Activated T-helper 17 cell treated with anti-CD3 and anti-CD28 coated beads, Interleukin-2, amount 50 U/mL, for 72 hours (primary cell): ENCODE data around the gene PLXNB2. TPM values are rescaled to one million over a fixed set of nuclear protein-coding genes. Genes with fewer than 3 reads are reported as not detected.

Source experiments
- ATAC-seq: fragments of 150-1000 bp; cut with Tn5 transposase; replicated peaks from 2 replicates; pipeline ENCODE4 v1.10.0; 2021; ENCODE audit warnings: mild to moderate bottlenecking, moderate library complexity
- H3K27ac Mint-ChIP-seq: one replicate; pipeline ENCODE4 v1.8.0; 2022; ENCODE audit warnings: mixed read lengths
- H3K27me3 Mint-ChIP-seq: one replicate; pipeline ENCODE4 v1.8.0; 2022; ENCODE audit warnings: mixed read lengths
- H3K36me3 Mint-ChIP-seq: one replicate; pipeline ENCODE4 v1.8.0; 2022; ENCODE audit warnings: low read depth, mild to moderate bottlenecking, mixed read lengths
- H3K4me1 Mint-ChIP-seq: one replicate; pipeline ENCODE4 v1.8.0; 2022; ENCODE audit warnings: mixed read lengths
- H3K4me3 Mint-ChIP-seq: one replicate; pipeline ENCODE4 v1.8.0; 2022; ENCODE audit warnings: mild to moderate bottlenecking, mixed read lengths
- H3K9me3 Mint-ChIP-seq: one replicate; pipeline ENCODE4 v1.8.0; 2022; ENCODE audit warnings: mixed read lengths
- total RNA-seq, 2 donors: library from RNA; stranded (reverse); gene quantifications; one replicate each; pipeline ENCODE4 v1.2.3, GENCODE V29; 2022

The PLXNB2 gene
- total RNA-seq, 2 donors from 2014 or later = 29.1 to 30.4 TPM

GRCh38 chr22:50255607-50256006 lies 51.8 kb downstream of the PLXNB2 start:
- Mint-ChIP-seq H3K4me3 (no peak overlapping the region), H3K4me1 (no peaks in the 10 kb centered on the region), H3K36me3 (no peaks in the 10 kb centered on the region), H3K27ac (no peak overlapping the region), H3K27me3 (peaks cover 5% of the 10 kb centered on the region), H3K9me3 (no peaks in the 10 kb centered on the region)
- no peak for ATAC-seq

DNA sequence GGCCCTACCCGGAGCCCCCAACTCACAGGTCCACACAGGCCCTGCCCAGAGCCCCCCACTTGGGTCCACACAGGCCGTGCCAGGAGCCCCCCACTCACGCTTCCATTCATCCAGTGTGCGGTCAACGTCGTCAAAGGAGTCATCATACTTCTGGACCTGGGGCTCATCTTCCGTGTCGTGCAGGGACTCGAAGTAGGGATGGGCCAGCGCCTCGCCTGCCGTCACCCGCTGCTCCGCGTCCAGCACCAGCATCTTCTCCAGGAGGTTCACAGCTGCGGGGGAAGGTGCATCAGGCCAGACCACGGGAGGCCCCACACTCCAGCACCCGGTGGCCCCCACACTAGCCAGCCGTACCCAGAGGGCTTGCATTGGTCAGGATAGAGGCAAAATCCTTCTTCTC lies 52.3 kb downstream of the PLXNB2 start:
- Mint-ChIP-seq H3K9me3 (no peaks in the 10 kb centered on the region), H3K27me3 (peaks cover 5% of the 10 kb centered on the region), H3K27ac (no peak overlapping the region), H3K4me3 (no peak overlapping the region), H3K36me3 (no peaks in the 10 kb centered on the region), H3K4me1 (no peaks in the 10 kb centered on the region)
- no peak for ATAC-seq

- Mint-ChIP-seq H3K36me3 (no peaks in the 10 kb centered on the region), H3K9me3 (no peaks in the 10 kb centered on the region), H3K27me3 (peaks cover 3% of the 10 kb centered on the region), H3K4me1 (no peaks in the 10 kb centered on the region), H3K4me3 (no peak overlapping the region), H3K27ac (no peak overlapping the region)
- no peak for ATAC-seq
These were observed 53.5 kb downstream of the PLXNB2 start for GRCh38 chr22:50253941-50254340.

- Mint-ChIP-seq H3K4me1 (no peaks in the 10 kb centered on the region), H3K9me3 (no peaks in the 10 kb centered on the region), H3K27ac (no peak overlapping the region), H3K36me3 (no peaks in the 10 kb centered on the region), H3K27me3 (no peaks in the 10 kb centered on the region), H3K4me3 (no peak overlapping the region)
- ATAC-seq = no peak
These were observed 54.2 kb downstream of the PLXNB2 start for GRCh38 chr22:50253046-50253915.

DNA sequence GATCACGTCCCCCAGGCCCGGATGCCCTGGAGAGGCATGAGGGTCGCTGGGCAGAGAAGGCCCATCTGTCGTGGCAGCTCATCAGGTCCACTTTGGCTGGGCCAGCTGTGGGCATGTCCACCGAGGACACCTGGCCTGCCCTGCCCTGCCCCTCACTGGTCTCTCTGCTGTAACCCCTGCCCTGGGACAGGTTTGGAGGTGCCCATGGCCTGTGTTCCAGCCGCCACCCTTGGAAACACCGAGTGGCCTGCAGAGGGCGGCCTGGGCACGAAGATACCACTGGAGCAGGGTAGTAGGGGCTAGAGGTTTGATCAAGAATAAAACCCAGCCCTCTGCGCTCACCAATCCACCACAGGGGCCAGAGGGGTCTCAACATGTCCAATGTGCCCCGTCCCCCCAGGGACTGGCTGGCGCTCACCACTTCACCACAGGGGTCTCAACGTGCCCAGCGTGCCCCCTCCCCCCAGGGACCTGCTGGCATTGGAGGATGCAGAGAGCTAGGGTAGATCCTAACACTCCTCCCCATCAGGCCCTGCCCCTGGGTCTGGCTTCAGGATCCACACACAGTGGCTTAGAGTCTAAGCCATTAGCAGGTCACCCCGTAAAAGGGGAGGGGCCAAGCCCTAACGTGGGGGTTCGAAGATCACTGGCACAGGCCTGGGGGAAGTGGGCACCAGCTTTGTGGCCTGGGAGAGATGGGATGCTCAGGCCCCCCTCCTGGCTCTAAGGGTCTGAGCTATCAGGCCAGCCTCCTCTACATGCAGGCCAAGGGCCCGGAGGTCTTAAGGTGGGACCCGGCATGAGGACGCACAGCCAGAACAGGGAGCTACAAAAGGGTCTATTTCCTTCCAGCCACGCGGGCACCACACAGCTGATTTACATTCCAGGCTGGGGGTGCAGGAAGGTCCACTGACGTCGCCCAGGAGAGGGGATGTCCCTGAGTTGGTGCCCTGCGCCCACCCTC lies 55.1 kb downstream of the PLXNB2 start:
- peak; percentile 65 for ATAC-seq
- H3K27ac Mint-ChIP-seq = no peak overlapping the region
- no peak overlapping the region for H3K4me3 Mint-ChIP-seq
- H3K9me3 Mint-ChIP-seq = no peaks in the 10 kb centered on the region
- H3K36me3 Mint-ChIP-seq = peaks cover 7% of the 10 kb centered on the region
- H3K27me3 Mint-ChIP-seq = no peaks in the 10 kb centered on the region
- H3K4me1 Mint-ChIP-seq = peaks cover 7% of the 10 kb centered on the region

GRCh38 chr22:50251477-50252081 lies 55.9 kb downstream of the PLXNB2 start:
- Mint-ChIP-seq H3K9me3 (no peaks in the 10 kb centered on the region), H3K27ac (no peak overlapping the region), H3K4me1 (peaks cover 8% of the 10 kb centered on the region), H3K36me3 (peaks cover 14% of the 10 kb centered on the region), H3K27me3 (no peaks in the 10 kb centered on the region), H3K4me3 (no peak overlapping the region)
- no peak for ATAC-seq

GRCh38 chr22:50250555-50251476 lies 56.6 kb downstream of the PLXNB2 start, which contains the start of gene HDAC10:
HDAC10 (minus strand) TSS chr22:50251265; CDS start chr22:50251032, 233 bp downstream.
- no peak within 1 kb of the TSS for H3K27ac Mint-ChIP-seq
- H3K9me3 Mint-ChIP-seq = no peaks in the 10 kb centered on the region

DNA sequence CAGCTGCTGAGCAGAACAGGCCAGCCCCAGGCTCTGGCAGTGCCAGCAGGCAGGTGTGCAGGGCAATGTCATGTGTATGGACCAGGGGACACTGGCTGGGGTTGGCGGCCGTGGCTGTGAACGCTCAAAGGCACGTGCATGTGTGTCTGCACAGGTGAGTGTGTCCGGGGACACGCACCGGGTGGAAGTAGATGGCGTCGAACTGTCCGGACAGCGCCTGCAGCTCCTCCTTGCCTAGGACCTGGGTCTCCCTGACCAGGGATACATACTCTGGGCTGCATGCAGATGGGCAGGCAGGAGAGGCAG lies 57.2 kb downstream of the PLXNB2 start:
- no peaks in the 10 kb centered on the region for H3K9me3 Mint-ChIP-seq
- no peak for ATAC-seq
- H3K4me3 Mint-ChIP-seq = peak overlapping the region; percentile 71
- H3K4me1 Mint-ChIP-seq = peaks cover 8% of the 10 kb centered on the region
- H3K27me3 Mint-ChIP-seq = no peaks in the 10 kb centered on the region
- H3K36me3 Mint-ChIP-seq = peaks cover 19% of the 10 kb centered on the region
- no peak overlapping the region for H3K27ac Mint-ChIP-seq

More at GRCh38 chr22:50250555-50251476, 56.6 kb downstream of the PLXNB2 start, which contains the start of gene HDAC10:
- peak; percentile 89 for ATAC-seq
- H3K36me3 Mint-ChIP-seq = peaks cover 18% of the 10 kb centered on the region
- H3K4me3 Mint-ChIP-seq = peak within 1 kb of the TSS; percentile 71
- no peaks in the 10 kb centered on the region for H3K27me3 Mint-ChIP-seq
- peaks cover 8% of the 10 kb centered on the region for H3K4me1 Mint-ChIP-seq

GRCh38 chr22:50249341-50250248 lies 57.9 kb downstream of the PLXNB2 start:
- Mint-ChIP-seq H3K27ac (no peak overlapping the region), H3K4me3 (peak overlapping the region; percentile 71), H3K36me3 (peaks cover 25% of the 10 kb centered on the region), H3K27me3 (no peaks in the 10 kb centered on the region), H3K9me3 (no peaks in the 10 kb centered on the region), H3K4me1 (peaks cover 13% of the 10 kb centered on the region)
- no peak for ATAC-seq

DNA sequence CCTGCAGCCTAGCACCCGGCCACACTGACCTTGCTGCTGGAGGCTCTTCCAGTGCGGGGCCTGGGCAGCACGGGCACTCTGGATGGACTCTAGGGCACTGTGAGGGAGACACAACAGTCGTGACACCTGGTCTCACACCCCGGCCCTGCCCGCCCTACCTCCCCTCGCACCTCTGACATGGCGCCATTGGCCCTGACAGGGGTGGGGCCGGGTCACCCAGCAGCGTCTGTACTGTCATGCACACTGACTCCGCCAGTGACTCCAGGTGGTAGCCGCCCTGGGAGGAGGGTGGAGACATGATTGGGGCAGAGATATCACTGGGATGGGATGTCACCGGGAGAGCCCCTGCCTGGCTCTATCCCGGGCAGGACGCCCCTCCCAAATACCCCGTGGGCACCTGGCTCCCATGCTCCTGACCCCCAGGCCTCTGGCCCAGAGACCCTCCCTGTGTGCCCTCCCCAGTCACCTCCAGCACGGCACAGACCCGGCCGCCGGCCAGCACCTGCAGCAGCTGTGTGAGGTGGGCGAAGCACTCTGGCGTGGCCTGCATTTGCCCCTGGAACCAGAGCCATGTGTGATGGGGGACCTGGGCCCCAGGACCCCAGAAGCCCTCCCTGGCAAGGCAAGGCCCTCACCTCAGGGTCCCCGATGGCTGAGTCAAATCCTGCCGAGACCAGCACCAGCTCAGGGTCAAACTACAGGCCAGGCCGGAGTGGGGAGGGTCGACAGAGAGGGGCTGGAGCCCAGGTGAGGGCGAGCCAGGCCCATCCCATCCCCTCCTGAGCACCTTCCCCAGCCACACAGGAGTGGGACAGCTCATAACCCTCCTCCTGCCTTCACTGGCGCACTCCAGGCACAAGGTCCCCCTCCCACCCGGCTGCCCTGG lies 59.0 kb downstream of the PLXNB2 start:
- no peak for ATAC-seq
- Mint-ChIP-seq H3K27ac (peak overlapping the region; percentile 73), H3K27me3 (no peaks in the 10 kb centered on the region), H3K36me3 (peaks cover 36% of the 10 kb centered on the region), H3K4me1 (peaks cover 13% of the 10 kb centered on the region), H3K4me3 (peak overlapping the region; percentile 87), H3K9me3 (no peaks in the 10 kb centered on the region)

GRCh38 chr22:50247748-50248147 lies 59.7 kb downstream of the PLXNB2 start:
- peak; percentile 12 for ATAC-seq
- H3K36me3 Mint-ChIP-seq = peaks cover 39% of the 10 kb centered on the region
- peak overlapping the region; percentile 73 for H3K27ac Mint-ChIP-seq
- H3K4me1 Mint-ChIP-seq = peaks cover 13% of the 10 kb centered on the region
- peak overlapping the region; percentile 87 for H3K4me3 Mint-ChIP-seq
- no peaks in the 10 kb centered on the region for H3K27me3 Mint-ChIP-seq
- no peaks in the 10 kb centered on the region for H3K9me3 Mint-ChIP-seq
